ENCODE data around the gene ZNF778.

ZNF778 gene

DNA sequence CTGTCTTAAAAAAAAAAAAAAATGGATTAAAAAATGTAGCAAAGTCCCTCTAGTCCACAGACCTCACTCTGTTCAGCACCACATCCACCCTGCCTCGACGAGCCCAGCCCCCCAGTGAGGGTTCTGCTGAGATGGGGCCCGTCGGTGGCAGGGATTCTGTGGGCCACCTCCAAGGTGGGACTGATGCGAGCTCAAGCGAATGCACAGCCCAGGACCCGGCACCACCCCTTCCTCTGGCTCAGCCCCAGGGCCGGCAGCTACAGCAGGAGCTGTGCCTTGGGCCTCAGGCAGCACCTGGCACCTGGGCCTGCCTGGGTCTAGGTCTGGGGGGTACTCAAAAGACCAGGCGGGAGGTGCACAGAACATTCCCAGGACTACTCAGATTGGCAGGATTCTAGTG, 59.5 kb downstream of the ZNF778 start:
- DNase-seq (ENCODE audit: low spot score): no peak

DNA sequence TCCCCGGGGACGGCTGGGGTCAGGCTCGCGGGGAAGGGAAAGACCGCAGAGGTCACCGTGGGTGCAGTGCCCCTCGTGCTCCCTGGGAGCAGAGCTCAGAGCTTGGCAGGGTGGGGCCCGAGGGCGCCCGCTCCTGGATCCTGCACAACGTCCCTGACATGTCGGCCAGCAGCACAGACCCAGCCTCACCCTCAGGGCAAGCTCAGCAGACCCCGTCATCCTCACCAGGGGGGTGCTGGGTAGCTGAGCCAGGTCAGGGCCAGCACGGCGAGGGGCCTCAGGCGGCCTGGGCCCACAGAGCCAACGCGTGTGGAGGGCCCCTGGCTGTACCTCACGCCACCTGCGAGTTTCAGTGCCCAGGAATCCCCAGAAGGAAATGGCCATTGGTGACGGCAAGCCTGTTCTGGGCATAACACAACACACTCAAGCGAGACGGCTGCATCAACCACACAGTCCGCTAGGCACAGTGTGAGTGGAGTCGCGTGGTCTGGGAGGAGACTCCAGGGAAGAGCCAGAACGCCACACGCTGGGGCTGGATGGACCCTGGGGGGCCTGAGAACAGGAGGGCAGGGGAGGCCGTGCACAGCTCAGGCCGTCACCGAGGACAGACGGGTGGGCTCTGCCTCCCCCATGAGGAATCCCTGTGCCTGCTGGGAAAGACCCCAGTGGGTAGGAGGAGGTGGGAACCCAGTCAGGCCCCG, 60.3 kb downstream of the ZNF778 start:
- no peak for DNase-seq (ENCODE audit: low spot score)

DNA sequence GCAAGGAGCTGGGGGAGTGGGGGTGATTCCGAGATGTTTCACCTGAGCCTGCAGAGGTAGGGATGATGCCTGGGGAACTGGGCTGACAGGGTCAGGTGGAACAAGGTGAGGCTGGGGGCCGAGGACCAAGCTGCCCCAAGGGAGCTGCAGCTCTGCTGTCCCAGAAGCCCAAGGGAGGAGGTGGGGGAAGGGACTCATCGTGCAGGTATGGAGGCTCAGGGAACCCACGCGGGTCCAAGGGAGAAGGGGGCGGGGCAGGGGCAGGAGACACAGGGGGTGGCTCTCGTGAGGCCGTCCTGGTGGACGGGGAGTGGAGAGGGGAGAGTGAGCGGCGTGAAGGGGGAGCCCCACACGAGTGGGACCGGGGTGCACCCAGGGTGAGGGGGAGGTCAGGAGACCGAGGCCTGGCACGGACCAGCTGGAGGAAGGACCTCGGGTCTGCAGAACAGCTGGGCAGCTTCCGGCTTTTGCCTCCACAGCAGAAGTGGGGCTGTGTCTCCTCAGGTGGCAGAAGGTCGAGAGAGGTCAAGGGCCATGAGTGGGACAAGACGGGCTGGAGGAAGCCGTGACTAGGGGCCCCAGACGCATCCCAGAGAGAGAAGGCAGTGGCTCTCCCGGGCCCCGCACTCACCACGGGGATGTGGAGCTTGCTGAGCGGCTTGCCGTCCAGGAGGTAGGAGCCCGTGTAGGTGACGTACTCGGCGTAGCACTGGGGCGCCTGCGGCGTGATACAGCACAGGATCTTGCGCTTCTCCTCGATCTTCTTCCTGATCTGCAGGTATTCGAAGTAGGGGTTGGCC, 61.1 kb downstream of the ZNF778 start:
- DNase-seq (ENCODE audit: low spot score): no peak

DNA sequence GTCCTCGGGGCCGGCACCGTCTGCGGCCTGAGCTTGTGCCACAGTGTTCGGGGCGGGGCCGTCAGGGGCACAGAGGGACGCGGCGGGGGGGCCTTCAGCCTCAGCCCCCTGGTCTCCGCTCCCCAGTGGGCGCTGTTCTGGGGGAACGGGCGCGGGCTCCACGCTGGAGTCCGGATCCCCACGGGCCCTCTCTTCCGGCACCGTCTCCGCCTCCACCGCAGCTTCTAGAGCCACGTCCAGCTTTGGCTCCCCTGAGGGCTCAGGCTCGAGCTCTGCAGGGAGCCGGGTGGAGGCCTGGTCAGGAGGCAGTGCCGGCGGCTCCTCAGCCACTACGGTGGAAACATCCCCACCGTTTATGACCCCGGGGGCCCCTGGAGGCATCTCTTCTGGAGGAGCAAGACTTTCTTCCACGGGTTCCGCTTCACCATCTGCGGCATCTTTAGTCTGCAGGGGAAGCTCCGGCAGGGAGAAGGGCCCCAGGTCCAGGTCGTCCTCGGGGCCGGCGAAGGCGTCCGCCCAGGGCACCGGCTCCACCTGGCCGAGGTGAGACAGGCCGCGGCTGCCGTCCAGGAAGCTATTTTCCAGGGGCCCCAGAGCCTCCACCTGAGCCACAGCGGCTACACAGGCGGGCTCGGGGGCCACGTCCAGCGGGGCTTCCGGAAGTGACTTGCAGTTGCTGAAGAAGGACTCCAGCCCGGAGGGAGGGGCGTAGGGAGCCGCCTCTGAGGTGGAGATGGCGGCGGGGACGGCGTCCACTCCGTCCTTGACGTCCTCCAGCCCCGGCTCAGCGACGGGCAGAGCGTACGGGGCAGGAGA, 62.4 kb downstream of the ZNF778 start:
- DNase-seq (ENCODE audit: low spot score): no peak

DNA sequence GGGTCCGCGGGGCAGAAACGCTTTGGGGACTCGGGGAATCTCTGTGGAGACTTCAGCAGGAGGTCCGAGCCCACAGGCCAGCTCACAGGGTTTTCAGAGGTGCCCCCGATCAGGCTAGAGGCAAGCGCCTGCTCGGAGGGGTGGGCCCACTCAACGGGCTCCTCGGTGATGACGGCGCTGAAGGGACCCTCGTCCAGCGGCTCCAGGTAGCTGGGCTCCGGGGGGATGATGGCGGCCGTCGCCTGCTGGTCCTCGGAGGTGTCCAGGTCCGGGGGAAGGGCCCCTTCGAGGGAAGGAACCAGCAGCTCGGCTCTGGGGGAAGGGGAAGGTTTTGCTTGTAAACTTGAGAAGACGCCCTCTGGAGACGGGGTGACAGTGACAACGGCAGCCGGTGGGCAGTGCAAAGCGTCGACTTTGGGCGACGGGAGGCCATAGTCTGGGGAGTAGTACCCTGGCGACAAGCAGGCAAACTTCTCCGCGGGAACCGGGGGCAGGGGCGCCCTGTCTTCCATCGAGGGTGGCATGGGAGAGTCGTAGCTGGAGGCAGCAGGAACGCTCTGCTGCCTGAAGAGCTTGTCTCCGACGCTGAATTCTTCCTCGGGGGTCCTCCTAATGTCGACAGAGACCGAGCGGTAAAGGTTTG, 63.2 kb downstream of the ZNF778 start:
- DNase-seq (ENCODE audit: low spot score): no peak

DNA sequence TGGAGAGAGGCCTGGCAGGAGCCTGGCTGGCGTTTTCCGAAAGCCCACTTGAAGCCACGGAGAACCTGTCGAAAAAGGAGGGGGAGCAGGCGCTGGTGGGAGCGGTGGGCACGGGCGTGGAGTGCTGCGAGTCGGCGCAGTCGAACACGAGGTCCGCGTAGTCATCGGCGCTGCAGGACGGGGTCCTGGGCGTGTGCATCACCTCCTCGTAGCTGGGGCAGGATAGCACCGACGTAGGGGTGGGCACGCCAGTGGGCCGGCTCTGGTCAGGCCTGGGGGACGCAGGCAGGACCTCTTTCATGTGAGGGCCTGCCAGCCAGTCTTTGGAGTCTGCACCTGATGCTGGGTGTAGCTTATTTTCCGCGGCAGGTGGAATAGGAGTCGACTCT, 63.7 kb downstream of the ZNF778 start:
- DNase-seq (ENCODE audit: low spot score): no peak

DNA sequence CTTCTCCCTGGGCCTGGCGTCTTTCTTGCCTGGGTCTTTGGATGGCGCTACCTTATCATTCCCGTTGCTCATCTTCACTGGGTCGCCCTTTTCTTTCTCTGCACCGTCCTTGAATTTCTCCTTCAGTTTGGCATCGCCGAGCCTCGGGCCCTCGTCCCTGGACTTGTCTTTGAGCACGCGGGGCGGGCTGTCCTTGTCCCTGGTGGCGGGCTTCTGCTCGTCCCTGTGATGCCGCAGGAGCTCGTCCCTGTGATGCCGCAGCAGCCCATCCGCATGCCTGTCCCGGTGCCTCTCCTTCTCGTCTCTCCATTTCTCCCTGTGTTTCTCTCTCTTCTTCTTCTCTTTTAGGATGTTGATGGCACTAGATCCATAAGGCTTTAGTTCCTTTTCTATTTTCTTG, 64.3 kb downstream of the ZNF778 start:
- DNase-seq (ENCODE audit: low spot score): no peak

DNA sequence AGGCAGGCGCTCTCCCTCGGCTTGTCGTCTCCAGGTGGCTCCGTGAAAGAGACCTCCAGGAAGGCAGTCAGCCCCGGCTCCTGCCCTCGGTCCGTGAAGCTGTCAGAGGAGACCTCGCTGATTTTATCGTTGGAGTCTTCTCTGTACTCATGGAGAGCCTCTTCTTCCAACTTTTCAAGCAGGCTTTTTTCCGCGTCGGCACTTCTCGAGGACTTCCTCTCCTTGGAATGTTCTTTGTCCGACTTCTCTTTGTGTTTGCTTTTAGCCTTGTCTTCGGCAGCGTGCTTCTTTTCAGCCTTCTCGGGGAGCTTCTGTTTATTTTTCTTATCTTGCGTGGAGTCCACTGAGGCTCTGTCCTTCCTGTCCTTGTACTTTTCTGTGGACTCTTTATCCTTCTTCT, 65.0 kb downstream of the ZNF778 start:
- no peak for DNase-seq (ENCODE audit: low spot score)

DNA sequence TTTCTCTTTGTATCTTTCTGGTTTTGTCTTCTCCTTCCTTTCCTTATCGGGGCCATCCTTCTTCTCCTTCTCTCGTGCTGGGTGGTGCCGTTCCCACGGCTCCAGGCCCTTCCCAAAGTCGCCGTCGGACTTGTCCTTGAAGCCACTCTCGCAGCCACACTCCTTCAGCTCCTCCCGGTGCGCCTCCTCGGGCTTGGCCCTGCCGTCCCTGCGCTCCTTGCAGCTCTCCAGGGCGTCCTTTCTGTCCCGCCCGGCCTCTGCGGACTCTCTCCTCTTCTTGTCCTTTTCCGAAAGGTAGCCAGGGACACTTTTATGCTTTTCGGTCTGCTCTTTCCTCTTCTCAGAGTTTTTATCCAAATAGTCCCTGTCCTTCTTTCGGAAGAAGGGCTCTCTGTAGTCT, 65.9 kb downstream of the ZNF778 start:
- no peak for DNase-seq (ENCODE audit: low spot score)

DNA sequence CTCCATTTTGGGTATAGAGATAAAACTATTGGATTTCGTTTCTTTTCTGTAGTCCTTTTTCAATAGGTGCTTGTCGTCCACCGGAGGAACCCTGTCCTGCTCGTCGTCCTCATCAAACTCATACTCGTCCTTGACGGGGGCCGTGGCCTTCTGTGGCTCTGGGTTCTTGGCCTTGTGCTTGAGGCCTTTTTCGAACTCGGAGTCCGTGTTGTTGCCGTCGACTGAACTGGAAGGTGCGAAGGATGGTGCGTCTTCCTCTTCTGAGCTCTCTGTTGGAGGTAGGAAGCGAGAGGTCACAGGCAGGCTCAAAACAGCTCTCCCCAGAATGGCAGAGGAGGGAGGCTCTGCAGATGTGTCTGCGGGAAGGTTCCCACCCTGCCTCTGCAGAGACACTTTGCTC, 67.9 kb downstream of the ZNF778 start:
- no peak for DNase-seq (ENCODE audit: low spot score)

DNA sequence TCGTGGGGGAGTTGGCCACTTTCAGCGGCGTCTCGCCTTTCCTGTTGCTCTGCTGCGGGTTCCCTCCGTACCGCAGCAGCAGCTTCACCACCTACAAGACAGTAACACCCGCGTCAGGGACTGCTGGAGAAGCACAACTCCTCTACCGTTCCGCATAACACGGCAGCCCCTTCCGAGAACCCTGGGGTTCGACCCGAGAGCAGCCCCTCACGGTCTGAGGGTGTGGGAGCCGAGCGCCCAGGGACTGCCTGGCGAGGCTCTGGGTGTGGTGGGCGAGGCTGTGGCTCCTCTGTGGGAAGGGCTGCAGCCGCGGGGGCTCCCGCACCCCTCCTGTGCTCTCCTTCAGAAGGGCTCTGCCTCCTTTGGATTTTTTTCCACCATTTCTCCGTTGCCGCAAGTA, 68.6 kb downstream of the ZNF778 start:
- no peak for DNase-seq (ENCODE audit: low spot score)

All from iPS-NIHi11 (cell line).